ENCODE results near the gene ZPBP2. TPM values are rescaled to one million over a fixed set of nuclear protein-coding genes. Genes with fewer than 3 reads are reported as not detected.

Gene ZPBP2
- total and polyA plus RNA-seq, 2 of the 13 experiments (the other 11 are each of a cell fraction or from before 2014, with no cell fraction given) = not detected

- TF ChIP-seq TEAD2 (CRISPR knock-in tag; IDR thresholded peaks at IDR 0.05) (peak; percentile 75; the same call in 1 of the 2 replicates), CBX2 (IDR thresholded peaks at IDR 0.05; ENCODE audit: low read depth, low read length) (peak; percentile 14), CBX2 (CRISPR knock-in tag; IDR thresholded peaks at IDR 0.05; ENCODE audit: low read depth) (peak; percentile 99), ETV6 (CRISPR knock-in tag; conservative IDR thresholded peaks at IDR 0.05) (peak; percentile 95), MXD4 (CRISPR knock-in tag; IDR thresholded peaks at IDR 0.05) (peak; percentile 94), TAF15 (IDR thresholded peaks at IDR 0.05; ENCODE audit: low read depth, low read length, poor library complexity, severe bottlenecking) (peak; percentile 76), NR3C1 (CRISPR knock-in tag; IDR thresholded peaks at IDR 0.05) (no peak), CERS6 (CRISPR knock-in tag; IDR thresholded peaks at IDR 0.05) (peak; percentile 97), MTF2 (CRISPR knock-in tag; IDR thresholded peaks at IDR 0.05; ENCODE audit: borderline replicate concordance) (peak; percentile 99), ZNF552 (CRISPR knock-in tag; IDR thresholded peaks at IDR 0.05; ENCODE audit: borderline replicate concordance) (peak; percentile 88; the same call in 1 of the 2 replicates), DDIT3 (CRISPR knock-in tag; IDR thresholded peaks at IDR 0.05) (peak; percentile 87; the same call in 1 of the 2 replicates), DNMT3B (CRISPR knock-in tag; conservative IDR thresholded peaks at IDR 0.05) (peak; percentile 98), SIX1 (CRISPR knock-in tag; IDR thresholded peaks at IDR 0.05; ENCODE audit: borderline replicate concordance) (peak; percentile 44; the same call in 1 of the 2 replicates), ZNF776 (CRISPR knock-in tag; IDR thresholded peaks at IDR 0.05) (peak; percentile 98), NFATC3 (CRISPR knock-in tag; IDR thresholded peaks at IDR 0.05) (peak; percentile 88; the same call in 1 of the 2 replicates), MAF1 (CRISPR knock-in tag; IDR thresholded peaks at IDR 0.05; ENCODE audit: borderline replicate concordance) (peak; percentile 88; the same call in 1 of the 2 replicates), NFAT5 (CRISPR knock-in tag; IDR thresholded peaks at IDR 0.05) (peak; percentile 98), NBN (conservative IDR thresholded peaks at IDR 0.05) (no peak), NKX3-1 (CRISPR knock-in tag; IDR thresholded peaks at IDR 0.05) (peak; percentile 99), RBM39 (IDR thresholded peaks at IDR 0.05; ENCODE audit: low read depth, low read length, poor library complexity, severe bottlenecking) (peak; percentile 81)
These were observed 3.9 kb upstream of the ZPBP2 start, which contains the start of gene IKZF3 (continued) for GRCh38 chr17:39863918-39864746.
